Measurements from ENCODE around the gene HMX1.

The HMX1 gene

GRCh38 chr4:8869002-8869897 lies 2.4 kb downstream of the HMX1 start:
- in situ Hi-C loops (cut with MboI; ENCODE audit: low sequenced_read_pairs): no loop called here

GRCh38 chr4:8868321-8869001 lies 3.2 kb downstream of the HMX1 start:
- in situ Hi-C loops (cut with MboI; ENCODE audit: low sequenced_read_pairs): no loop called here

GRCh38 chr4:8867624-8868320 lies 3.9 kb downstream of the HMX1 start:
- in situ Hi-C loops (cut with MboI; ENCODE audit: low sequenced_read_pairs): no loop called here

- in situ Hi-C loops (cut with MboI; ENCODE audit: low sequenced_read_pairs): no loop called here
Observed at GRCh38 chr4:8866828-8867623, 4.6 kb downstream of the HMX1 start.

GRCh38 chr4:8866421-8866820 lies 5.2 kb downstream of the HMX1 start:
- in situ Hi-C loops (cut with MboI; ENCODE audit: low sequenced_read_pairs): no loop called here

GRCh38 chr4:8865681-8866310 lies 5.8 kb downstream of the HMX1 start:
- in situ Hi-C loops (cut with MboI; ENCODE audit: low sequenced_read_pairs): no loop called here

GRCh38 chr4:8864912-8865680 lies 6.5 kb downstream of the HMX1 start:
- in situ Hi-C loops (cut with MboI; ENCODE audit: low sequenced_read_pairs): no loop called here

- in situ Hi-C loops (cut with MboI; ENCODE audit: low sequenced_read_pairs): no loop called here
Observed at GRCh38 chr4:8863686-8864682, 7.7 kb downstream of the HMX1 start.

GRCh38 chr4:8862800-8863685 lies 8.6 kb downstream of the HMX1 start:
- in situ Hi-C loops (cut with MboI; ENCODE audit: low sequenced_read_pairs): no loop called here

GRCh38 chr4:8862334-8862733 lies 9.3 kb downstream of the HMX1 start:
- in situ Hi-C loops (cut with MboI; ENCODE audit: low sequenced_read_pairs): no loop called here

- in situ Hi-C loops (cut with MboI; ENCODE audit: low sequenced_read_pairs): no loop called here
Observed at GRCh38 chr4:8861576-8862295, 9.9 kb downstream of the HMX1 start.

- in situ Hi-C loops (cut with MboI; ENCODE audit: low sequenced_read_pairs): no loop called here
Observed at GRCh38 chr4:8860892-8861575, 10.6 kb downstream of the HMX1 start.

- in situ Hi-C loops (cut with MboI; ENCODE audit: low sequenced_read_pairs): no loop called here
Observed at GRCh38 chr4:8860096-8860891, 11.3 kb downstream of the HMX1 start.

GRCh38 chr4:8859550-8860095 lies 12.0 kb downstream of the HMX1 start:
- in situ Hi-C loops (cut with MboI; ENCODE audit: low sequenced_read_pairs): no loop called here

- in situ Hi-C loops (cut with MboI; ENCODE audit: low sequenced_read_pairs): no loop called here
Observed at GRCh38 chr4:8858701-8859210, 12.9 kb downstream of the HMX1 start.

Data from HL-60/S4 treated with retinoic acid at 250 ng/mL for 4 days and 3 days (cell line).